AG09319 (cell line): Measurements from ENCODE around the gene TMPRSS11D.

Experiments used
- DNase-seq: peaks from one replicate; pipeline ENCODE4 v3.0.0-alpha.2; 2010; ENCODE audit warnings: low read depth; ENCODE audit errors: extremely low read depth
- TF ChIP-seq, protein P1 (sequence below): IDR thresholded peaks from 2 replicates; pipeline ENCODE4 v1.5.1; 2011; ENCODE audit warnings: low read depth, mild to moderate bottlenecking, inconsistent platforms, low read length, moderate library complexity

The TMPRSS11D gene, protein sequence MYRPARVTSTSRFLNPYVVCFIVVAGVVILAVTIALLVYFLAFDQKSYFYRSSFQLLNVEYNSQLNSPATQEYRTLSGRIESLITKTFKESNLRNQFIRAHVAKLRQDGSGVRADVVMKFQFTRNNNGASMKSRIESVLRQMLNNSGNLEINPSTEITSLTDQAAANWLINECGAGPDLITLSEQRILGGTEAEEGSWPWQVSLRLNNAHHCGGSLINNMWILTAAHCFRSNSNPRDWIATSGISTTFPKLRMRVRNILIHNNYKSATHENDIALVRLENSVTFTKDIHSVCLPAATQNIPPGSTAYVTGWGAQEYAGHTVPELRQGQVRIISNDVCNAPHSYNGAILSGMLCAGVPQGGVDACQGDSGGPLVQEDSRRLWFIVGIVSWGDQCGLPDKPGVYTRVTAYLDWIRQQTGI

DNA sequence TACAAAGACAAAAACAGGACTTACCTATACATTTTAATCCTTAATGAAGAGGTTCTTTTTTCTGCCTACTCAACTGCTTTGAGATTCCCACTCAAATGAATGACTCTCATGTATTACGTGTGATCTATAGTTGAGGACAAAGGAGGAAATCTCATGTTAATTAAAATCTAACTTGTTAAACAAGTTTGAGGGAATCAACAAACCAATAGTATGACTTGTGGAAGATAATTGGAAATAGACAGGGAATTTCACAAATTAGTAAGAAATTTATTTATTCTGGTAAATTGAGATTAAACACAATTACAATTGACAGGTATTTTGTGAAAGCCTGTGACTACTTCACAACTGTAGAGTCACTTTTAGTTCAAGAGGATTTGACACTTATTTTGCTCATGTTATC is at the start of gene TMPRSS11D:
Gene TMPRSS11D, minus strand, starts transcription at position 101 of the 400 bp plus-strand sequence. Its CDS starts 69 bp downstream, at position 32.
- DNase-seq, result no peak
- TF ChIP-seq, protein P1, sequence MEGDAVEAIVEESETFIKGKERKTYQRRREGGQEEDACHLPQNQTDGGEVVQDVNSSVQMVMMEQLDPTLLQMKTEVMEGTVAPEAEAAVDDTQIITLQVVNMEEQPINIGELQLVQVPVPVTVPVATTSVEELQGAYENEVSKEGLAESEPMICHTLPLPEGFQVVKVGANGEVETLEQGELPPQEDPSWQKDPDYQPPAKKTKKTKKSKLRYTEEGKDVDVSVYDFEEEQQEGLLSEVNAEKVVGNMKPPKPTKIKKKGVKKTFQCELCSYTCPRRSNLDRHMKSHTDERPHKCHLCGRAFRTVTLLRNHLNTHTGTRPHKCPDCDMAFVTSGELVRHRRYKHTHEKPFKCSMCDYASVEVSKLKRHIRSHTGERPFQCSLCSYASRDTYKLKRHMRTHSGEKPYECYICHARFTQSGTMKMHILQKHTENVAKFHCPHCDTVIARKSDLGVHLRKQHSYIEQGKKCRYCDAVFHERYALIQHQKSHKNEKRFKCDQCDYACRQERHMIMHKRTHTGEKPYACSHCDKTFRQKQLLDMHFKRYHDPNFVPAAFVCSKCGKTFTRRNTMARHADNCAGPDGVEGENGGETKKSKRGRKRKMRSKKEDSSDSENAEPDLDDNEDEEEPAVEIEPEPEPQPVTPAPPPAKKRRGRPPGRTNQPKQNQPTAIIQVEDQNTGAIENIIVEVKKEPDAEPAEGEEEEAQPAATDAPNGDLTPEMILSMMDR, result no peak

DNA sequence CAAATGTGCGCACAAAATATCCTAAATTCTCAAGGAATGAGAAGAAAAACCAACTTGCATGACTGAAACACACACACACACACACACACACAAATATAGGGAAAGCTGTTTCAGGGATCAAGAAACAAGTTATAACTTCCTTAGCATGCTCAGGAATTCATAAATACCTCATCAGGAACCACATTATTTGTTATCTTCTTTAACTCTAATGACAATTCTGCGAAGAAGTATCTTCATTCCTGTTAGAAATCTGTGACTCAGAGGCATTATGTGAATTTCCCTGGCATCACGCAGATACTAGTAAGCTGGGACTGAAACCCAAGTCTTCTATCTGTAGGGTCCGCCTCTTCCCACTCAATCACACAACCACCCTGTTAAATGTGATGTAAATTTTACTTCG is 49.2 kb upstream of the TMPRSS11D start:
- no peak for DNase-seq
- TF ChIP-seq, protein P1, result no peak

DNA sequence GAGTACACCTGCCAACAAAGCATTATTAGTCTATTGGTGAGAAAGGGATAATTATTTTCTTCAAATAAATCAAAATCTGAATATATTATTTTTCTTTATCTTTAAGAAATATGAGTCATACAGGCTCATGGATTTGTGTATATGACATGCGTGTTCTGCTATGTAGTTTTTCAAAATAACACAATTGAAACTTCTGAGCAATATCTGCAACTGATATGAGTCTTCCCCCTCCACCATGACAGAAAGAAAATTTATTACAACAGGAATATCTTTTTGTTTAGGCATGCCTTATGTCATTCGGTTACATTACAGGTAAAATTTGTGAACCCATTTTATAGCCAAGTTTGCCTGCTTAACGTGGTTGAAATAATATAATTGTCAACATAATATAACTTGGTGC is 47.5 kb upstream of the TMPRSS11D start:
- DNase-seq, result no peak
- TF ChIP-seq, protein P1, result no peak

DNA sequence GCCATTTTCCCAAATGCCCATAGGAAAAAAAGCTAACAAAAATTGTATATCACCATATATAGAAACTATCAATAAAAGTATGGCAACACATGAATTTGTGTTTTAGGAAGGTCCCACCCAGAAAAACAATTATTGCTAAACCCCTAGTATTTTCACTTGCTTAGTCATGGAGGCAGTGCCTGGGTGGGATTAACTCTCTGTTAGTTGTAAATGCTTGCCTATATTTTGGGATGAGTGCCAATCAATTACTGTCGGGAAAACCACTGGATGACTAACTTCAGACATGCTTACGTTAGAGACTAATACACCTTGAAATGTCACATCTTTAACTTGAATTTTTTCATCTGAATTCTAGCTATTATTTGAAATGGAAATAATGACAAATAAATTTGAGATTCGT is 45.6 kb upstream of the TMPRSS11D start:
- no peak for DNase-seq
- TF ChIP-seq, protein P1, result no peak

DNA sequence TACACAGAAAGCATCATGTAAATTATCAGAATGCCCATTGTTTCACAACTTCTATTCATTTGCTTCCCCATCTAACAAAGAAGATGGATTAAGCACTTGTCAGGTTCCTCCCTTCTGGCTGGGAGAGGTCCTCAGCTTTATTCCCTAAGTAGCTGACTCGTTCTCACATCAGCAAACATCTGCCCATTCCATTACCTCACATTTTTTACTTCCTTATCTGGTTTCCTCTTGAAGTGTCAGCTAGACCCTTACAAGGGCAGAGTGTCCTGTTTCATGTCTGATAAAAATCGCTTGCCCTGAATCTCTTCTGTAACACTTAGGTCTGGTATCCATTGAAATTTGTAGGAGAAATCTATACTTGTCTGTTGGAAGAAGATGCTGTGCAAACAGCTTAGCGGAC is 44.7 kb upstream of the TMPRSS11D start:
- TF ChIP-seq, protein P1, result no peak
- no peak for DNase-seq

DNA sequence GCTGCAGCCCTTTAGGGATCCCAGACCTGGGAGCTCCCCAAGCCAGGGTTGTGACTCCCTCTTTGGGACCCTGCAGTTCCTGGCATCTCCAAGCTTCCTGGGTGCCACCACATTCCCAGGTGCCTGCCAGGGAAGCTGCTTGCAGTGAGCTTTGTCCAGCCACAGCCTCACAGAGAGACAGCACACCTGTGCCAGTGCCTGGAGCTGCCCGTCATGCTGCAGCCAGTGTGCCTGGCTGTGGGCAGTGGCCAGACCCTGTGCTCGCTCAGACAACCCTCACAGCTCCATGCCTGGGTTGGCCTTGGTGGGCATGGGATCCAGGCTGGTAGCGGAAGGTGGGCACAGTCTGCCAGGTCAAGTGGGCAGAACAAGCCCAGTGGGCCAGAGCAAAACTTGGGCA is 43.4 kb upstream of the TMPRSS11D start:
- TF ChIP-seq, protein P1, result no peak

DNA sequence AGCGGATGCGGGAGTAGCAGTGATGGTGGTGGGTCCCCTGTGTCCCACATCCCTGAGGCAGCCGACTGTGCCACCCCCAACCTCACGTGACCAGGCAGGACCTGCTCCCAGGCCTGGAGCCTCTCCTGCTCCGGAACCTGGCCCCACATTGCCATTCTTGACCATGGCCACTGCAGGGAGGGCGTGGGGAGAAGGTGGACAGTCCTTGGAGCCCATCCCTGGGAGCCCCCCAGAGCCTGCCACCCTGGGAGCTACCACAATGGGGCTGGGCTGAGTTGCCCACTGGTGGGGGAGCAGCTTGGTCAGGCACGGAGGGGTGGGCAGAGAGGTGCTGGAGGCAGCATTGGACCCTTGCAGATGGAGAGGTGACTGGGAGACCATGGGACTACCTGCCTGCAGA is 42.7 kb upstream of the TMPRSS11D start:
- no peak for DNase-seq
- TF ChIP-seq, protein P1, result no peak

More for the DNA sequence above, 43.4 kb upstream of the TMPRSS11D start:
- DNase-seq, result no peak
